HL-60 (cell line): ENCODE data around the gene URB1.

Source experiments
- DNase-seq, 2 experiments: peaks; one replicate each; pipeline ENCODE4 v3.0.0-alpha.2; 2010 to 2020; ENCODE audit warnings: low read depth in 1 of 2, low spot score in 1 of 2
- H3K27ac ChIP-seq: fragments of 250-450 bp; sonication (Bioruptor Pico); replicated peaks from 2 replicates; pipeline ENCODE4 v1.5.1; 2020; ENCODE audit warnings: mild to moderate bottlenecking, moderate library complexity
- H3K27me3 ChIP-seq: fragments of 250-450 bp; sonication (Bioruptor Pico); 2 replicates; pipeline ENCODE4 v1.5.1; 2021; ENCODE audit warnings: mild to moderate bottlenecking, moderate library complexity; ENCODE audit not compliant: insufficient read depth, poor library complexity, severe bottlenecking
- H3K4me3 ChIP-seq: replicated peaks from 2 replicates; pipeline ENCODE4 v1.5.1; 2011; ENCODE audit warnings: mild to moderate bottlenecking, control low read depth, low read length; ENCODE audit not compliant: insufficient read depth
- CTCF ChIP-seq: IDR thresholded peaks from one replicate; pipeline ENCODE4 v1.5.1; 2011; ENCODE audit warnings: low read length, control low read depth, inconsistent platforms; ENCODE audit not compliant: insufficient read depth
- GABPA ChIP-seq: IDR thresholded peaks from 2 replicates; pipeline ENCODE4 v1.6.1; 2012; ENCODE audit warnings: low read depth
- POLR2AphosphoS5 ChIP-seq: IDR thresholded peaks from 2 replicates; pipeline ENCODE4 v1.6.1; 2012; ENCODE audit warnings: low read depth
- REST ChIP-seq: IDR thresholded peaks from 2 replicates; pipeline ENCODE4 v1.6.1; 2012; ENCODE audit warnings: low read depth; ENCODE audit not compliant: insufficient replicate concordance
- SPI1 ChIP-seq: IDR thresholded peaks from 2 replicates; pipeline ENCODE4 v1.6.1; 2012; ENCODE audit warnings: low read depth, mild to moderate bottlenecking, borderline replicate concordance

Gene URB1

DNA sequence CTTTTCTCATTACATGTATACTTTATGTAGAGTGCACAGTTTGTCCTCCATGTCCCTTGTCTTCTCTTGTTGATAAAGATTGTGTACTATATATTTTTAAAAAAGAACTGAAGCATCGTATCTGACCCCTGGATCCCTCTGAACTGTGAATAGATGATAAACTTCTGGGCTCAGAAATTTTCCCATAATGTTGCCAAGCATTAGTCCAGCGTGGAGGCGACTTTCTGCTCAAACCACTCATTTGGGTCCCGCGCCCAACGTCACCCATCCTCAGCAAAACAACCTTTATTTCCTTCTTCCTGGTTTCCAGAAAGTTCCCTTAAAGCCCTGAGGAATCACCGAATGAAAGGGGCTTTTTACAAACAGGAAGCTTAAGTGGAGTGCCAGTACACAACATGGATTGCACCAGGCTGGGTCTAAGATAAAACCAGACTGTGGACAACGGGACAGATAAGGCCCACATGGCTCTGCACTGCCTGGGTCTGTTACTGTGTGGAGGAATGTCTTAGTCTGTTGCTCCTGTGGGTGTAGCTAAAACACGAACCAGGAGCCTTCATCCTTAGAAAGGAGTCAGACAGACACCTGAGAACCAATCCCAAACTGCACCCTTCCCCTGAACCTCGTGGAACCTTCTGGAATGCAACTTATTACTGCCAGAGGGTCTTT is 35.3 kb upstream of the URB1 start:
- no peak for TF ChIP-seq POLR2AphosphoS5
- no peak for TF ChIP-seq CTCF
- no peak for TF ChIP-seq REST
- TF ChIP-seq GABPA = no peak
- no peak for TF ChIP-seq SPI1
- DNase-seq = no peak

GRCh38 chr21:32426592-32427051 is 33.8 kb upstream of the URB1 start:
- H3K4me3 ChIP-seq = no peak overlapping the region
- no peak overlapping the region for H3K27ac ChIP-seq
- TF ChIP-seq POLR2AphosphoS5 (no peak), GABPA (no peak), REST (no peak), CTCF (no peak)
- no peaks in the 10 kb centered on the region for H3K27me3 ChIP-seq
- DNase-seq = no peak

More for the DNA sequence above, 35.3 kb upstream of the URB1 start:
- H3K27me3 ChIP-seq = no peaks in the 10 kb centered on the region
- H3K4me3 ChIP-seq = no peak overlapping the region
- no peak overlapping the region for H3K27ac ChIP-seq

- no peak for TF ChIP-seq SPI1
- TF ChIP-seq CTCF = no peak
- no peak for TF ChIP-seq POLR2AphosphoS5
- no peak for TF ChIP-seq REST
- no peak for TF ChIP-seq GABPA
- Histone ChIP-seq H3K27me3 (no peaks in the 10 kb centered on the region), H3K27ac (no peak overlapping the region), H3K4me3 (no peak overlapping the region)
- no peak for DNase-seq
Measured at GRCh38 chr21:32426066-32426465, 33.3 kb upstream of the URB1 start.
